ENCODE results near the gene PPP1R14D.

PPP1R14D gene

DNA sequence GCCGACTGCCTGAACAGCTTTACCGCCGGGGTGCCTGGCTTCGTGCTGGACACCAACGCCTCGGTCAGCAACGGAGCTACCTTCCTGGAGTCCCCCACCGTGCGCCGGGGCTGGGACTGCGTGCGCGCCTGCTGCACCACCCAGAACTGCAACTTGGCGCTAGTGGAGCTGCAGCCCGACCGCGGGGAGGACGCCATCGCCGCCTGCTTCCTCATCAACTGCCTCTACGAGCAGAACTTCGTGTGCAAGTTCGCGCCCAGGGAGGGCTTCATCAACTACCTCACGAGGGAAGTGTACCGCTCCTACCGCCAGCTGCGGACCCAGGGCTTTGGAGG lies 16.2 kb upstream of the PPP1R14D start:
- peak; percentile 42 to 48 for DNase-seq
- TF ChIP-seq GATA1 (IDR thresholded peaks at IDR 0.05; ENCODE audit: low read depth, low read length) = no peak
- no peak for TF ChIP-seq POLR2A (IDR thresholded peaks at IDR 0.05; ENCODE audit: low read length)

DNA sequence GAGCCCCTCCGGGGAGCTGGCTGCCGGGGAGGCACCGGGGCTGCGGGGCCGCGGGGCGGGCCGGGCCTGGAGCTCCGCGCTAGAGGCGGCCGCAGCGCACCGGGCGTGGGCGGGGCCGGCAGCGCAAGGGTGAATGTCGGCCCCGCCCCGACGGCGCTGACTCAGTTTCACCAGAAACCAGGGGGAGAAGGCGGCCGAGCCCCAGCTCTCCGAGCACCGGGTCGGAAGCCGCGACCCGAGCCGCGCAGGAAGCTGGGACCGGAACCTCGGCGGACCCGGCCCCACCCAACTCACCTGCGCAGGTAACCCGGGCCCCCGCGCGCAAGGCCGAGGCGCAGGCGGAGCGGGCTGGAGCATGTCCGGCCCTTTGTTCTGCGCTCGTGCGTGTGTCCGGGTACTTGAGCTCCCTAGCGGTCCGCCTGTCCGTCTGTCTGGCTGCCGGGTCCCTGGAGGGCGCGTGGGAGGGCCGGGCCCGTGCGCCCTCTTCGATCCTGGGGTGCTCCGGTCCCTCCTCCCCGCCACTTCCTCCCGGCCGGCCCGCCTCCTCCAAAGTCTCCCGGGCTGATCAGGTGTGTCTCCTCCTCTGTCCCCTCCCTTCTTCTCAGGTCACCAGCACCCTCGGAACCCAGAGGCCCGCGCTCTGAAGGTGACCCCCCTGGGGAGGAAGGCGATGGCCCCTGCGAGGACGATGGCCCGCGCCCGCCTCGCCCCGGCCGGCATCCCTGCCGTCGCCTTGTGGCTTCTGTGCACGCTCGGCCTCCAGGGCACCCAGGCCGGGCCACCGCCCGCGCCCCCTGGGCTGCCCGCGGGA lies 15.6 kb upstream of the PPP1R14D start, which contains the start of gene SPINT1:
Gene SPINT1, plus strand, starts transcription at position 164 of the 811 bp plus-strand sequence. Its CDS starts 507 bp downstream, at position 671.
- peak; percentile 40 to 42 for DNase-seq
- TF ChIP-seq GATA1 (IDR thresholded peaks at IDR 0.05; ENCODE audit: low read depth, low read length) (no peak), POLR2A (IDR thresholded peaks at IDR 0.05; ENCODE audit: low read length) (no peak)

DNA sequence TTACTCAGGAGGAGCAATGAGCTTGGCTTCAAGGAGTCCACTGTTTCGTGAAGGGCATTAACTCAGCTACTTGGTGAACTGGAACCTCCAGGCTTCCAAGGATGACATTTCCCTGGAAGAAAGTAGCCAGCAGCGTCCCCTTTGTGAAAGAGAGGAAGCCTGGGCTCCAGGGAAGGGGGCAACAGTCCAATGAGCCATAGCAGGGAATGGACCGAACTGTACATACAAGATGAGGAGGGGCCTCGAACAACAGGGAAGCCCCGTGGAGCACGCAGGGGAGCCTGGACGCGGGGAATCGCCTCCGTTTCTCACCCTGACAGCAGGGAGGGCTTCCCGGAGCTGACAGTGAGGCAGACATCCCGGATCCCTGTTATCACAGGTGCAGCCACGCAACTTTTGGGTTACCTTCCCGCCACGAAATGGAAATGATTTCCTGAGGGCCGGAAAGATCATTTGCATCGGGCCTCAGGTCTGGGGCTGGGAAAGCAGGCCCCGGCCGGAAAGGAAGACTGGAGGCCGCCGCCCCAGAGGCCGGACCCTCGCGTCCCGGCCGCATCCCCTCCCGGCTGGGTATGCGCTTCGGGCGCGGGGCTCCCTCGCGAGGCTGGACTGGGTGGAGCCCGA lies 14.9 kb upstream of the PPP1R14D start:
- TF ChIP-seq GATA1 (IDR thresholded peaks at IDR 0.05; ENCODE audit: low read depth, low read length) (no peak), POLR2A (IDR thresholded peaks at IDR 0.05; ENCODE audit: low read length) (no peak)
- no peak for DNase-seq

DNA sequence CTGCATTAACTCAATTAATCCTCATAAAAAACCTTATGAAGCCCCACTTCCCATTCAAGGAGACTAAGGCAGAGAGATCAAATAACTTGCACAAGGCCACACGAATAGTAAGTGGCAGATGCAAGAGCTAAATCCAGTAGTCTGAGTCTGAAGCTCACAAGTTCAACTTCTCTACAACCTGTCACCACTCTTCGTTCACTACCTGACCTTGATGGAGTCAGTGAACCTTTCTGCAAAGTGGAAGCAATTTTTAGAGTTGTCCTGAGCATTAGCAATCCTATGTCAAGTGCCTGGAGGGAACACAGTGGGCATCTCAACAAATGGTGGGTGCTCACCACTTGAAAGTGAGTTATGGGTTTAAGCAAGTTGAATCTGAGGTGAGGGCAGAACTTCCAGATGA lies 13.2 kb upstream of the PPP1R14D start:
- TF ChIP-seq GATA1 (IDR thresholded peaks at IDR 0.05; ENCODE audit: low read depth, low read length) = no peak
- TF ChIP-seq POLR2A (IDR thresholded peaks at IDR 0.05; ENCODE audit: low read length) = no peak
- no peak for DNase-seq

DNA sequence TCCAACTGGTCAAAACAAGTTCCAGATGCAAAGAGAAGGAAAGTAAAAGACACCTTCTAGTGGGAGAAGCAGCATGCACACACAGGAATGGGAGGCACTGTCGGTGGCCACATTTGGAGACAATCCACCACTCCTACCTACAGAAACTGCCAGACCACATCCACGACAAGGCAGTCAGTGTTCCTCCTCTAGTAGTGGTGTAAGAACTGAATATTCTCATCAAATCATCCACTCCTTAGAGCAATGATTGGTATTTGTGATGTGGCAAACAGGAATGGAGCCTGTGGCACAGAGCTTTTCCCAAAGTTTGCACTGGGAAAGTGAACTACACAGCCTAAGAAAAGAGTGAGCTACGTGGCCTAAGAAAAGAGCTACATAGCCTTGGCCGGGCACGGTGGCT lies 10.2 kb upstream of the PPP1R14D start:
- DNase-seq = no peak
- no peak for TF ChIP-seq GATA1 (IDR thresholded peaks at IDR 0.05; ENCODE audit: low read depth, low read length)
- TF ChIP-seq POLR2A (IDR thresholded peaks at IDR 0.05; ENCODE audit: low read length) = no peak

GRCh38 chr15:40836020-40836419 lies 7.5 kb upstream of the PPP1R14D start:
- no peak for DNase-seq
- no peak for TF ChIP-seq GATA1 (IDR thresholded peaks at IDR 0.05; ENCODE audit: low read depth, low read length)
- TF ChIP-seq POLR2A (IDR thresholded peaks at IDR 0.05; ENCODE audit: low read length) = no peak

- DNase-seq = no peak
- no peak for TF ChIP-seq GATA1 (IDR thresholded peaks at IDR 0.05; ENCODE audit: low read depth, low read length)
- no peak for TF ChIP-seq POLR2A (IDR thresholded peaks at IDR 0.05; ENCODE audit: low read length)
These were observed 4.4 kb upstream of the PPP1R14D start for GRCh38 chr15:40832903-40833302.

GRCh38 chr15:40831861-40832260 lies 3.4 kb upstream of the PPP1R14D start:
- TF ChIP-seq POLR2A (IDR thresholded peaks at IDR 0.05; ENCODE audit: low read length) = no peak
- no peak for TF ChIP-seq GATA1 (IDR thresholded peaks at IDR 0.05; ENCODE audit: low read depth, low read length)

DNA sequence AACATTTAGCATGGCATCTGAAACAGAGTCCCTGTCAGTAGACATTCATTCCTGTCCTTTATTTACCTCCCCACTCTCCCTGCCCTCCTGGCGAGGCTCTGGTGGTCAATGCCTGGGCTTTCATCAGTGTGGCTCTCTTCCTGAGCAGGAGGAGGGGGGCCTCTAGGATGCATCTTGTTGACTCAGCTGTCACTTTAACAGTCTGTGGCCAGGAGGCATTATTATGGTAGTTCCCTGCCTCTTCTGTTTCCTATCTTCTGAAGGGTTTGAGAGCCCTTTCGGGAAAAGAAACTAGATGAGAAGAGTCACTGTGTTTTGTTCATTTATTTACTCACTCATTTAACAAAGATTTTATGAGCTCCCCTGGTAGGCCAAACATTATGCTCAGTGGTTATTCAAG lies 2.4 kb upstream of the PPP1R14D start:
- TF ChIP-seq POLR2A (IDR thresholded peaks at IDR 0.05; ENCODE audit: low read length) (no peak), GATA1 (IDR thresholded peaks at IDR 0.05; ENCODE audit: low read depth, low read length) (no peak)
- no peak for DNase-seq

More at GRCh38 chr15:40831861-40832260, 3.4 kb upstream of the PPP1R14D start:
- no peak for DNase-seq

- TF ChIP-seq POLR2A (IDR thresholded peaks at IDR 0.05; ENCODE audit: low read length) (no peak), GATA1 (IDR thresholded peaks at IDR 0.05; ENCODE audit: low read depth, low read length) (no peak)
- no peak for DNase-seq
These were observed 607 bp upstream of the PPP1R14D start for GRCh38 chr15:40829115-40829514.

DNA sequence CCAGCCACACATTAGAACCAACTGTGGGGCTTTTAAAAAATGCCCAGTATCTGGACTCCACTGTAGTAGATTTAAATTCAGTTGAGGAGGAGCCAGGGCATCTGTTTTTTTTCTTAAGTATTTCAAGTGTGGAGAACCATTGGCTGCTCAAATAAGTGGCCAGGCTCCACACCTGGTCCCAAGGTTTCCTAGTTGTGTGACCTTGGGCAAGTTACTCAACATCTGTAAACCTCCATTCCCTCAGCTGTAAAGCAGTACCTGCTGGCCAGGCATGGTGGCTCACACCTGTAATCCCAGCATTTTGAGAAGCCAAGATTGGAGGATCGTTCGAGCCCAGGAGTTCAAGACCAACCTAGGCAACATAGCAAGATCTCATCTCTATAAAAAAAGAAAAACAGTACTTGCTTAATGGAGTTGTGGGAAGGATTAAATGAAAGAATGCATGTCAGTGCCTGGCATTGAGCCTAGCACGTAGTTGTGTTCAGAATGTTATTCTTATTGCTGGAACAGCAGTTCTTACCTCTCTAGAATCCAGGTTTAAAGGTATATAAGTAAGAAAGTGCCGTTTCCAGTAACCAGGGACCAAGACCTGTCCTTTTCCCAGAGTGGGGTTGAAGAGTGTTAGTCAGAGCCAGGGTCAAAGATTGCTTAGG lies 2.0 kb downstream of the PPP1R14D start:
- DNase-seq = no peak
- no peak for TF ChIP-seq GATA1 (IDR thresholded peaks at IDR 0.05; ENCODE audit: low read depth, low read length)
- TF ChIP-seq POLR2A (IDR thresholded peaks at IDR 0.05; ENCODE audit: low read length) = no peak

- peak; percentile 69 to 89 for DNase-seq
These were observed 2.7 kb downstream of the PPP1R14D start for GRCh38 chr15:40825661-40826422.

DNA sequence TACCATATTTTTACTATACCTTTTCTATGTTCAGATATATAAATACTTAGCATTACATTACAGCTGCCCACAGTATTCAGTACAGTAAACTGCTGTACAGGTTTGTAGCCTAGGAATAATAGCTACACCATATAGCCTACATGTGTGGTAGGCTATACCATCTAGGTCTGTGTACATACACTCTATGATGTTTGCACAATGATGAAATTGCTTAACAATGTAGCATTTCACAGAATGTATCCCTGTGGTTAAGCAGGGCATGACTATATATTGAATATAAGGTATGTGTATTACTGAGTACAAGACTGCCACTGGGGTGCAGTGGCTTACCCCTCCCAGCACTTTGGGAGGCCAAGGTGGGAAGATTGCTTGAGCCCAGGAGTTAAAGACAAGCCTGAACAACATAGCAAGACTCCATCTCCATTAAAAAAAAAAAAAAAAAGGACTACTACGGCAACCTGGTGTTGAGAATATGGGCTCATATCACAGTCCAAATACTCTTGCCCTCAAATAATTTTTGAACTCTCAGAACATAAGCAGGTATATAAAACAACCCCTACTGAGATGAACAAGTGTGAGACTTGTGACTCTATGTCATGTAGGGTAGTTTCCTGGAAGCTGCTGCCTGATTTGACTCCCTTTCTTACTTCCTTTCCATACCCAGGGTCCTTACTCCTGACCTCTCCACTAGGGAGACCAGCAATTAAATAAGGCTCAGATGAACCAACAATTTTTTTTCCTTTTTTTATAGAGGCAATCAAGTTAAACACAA lies 4.8 kb downstream of the PPP1R14D start:
- DNase-seq = no peak
- no peak for TF ChIP-seq POLR2A (IDR thresholded peaks at IDR 0.05; ENCODE audit: low read length)
- TF ChIP-seq GATA1 (IDR thresholded peaks at IDR 0.05; ENCODE audit: low read depth, low read length) = no peak

More at GRCh38 chr15:40825661-40826422, 2.7 kb downstream of the PPP1R14D start:
- TF ChIP-seq GATA1 (IDR thresholded peaks at IDR 0.05; ENCODE audit: low read depth, low read length) = no peak
- no peak for TF ChIP-seq POLR2A (IDR thresholded peaks at IDR 0.05; ENCODE audit: low read length)

Data from erythroblast (primary cell).